ENCODE data around the gene PTPN5. TPM values are rescaled to one million over a fixed set of nuclear protein-coding genes. Genes with fewer than 3 reads are reported as not detected.

PTPN5 gene
- total and polyA plus RNA-seq, 4 donors, result not detected

GRCh38 chr11:18748766-18749365, 42.7 kb downstream of the PTPN5 start:
- no peaks in the 10 kb centered on the region for H3K9me3 ChIP-seq (ENCODE audit: control insufficient read depth in 4 of 4, low read length in 3 of 4)
- DNase-seq (ENCODE audit: low spot score), result no peak
- H3K27me3 ChIP-seq (ENCODE audit: control insufficient read depth in 4 of 4, insufficient read depth in 4 of 4, low read length in 3 of 4), result no peaks in the 10 kb centered on the region
- H3K9ac ChIP-seq (ENCODE audit: low read depth in 1 of 2, low read length in 2 of 2), result no peak overlapping the region
- no peak overlapping the region for H3K27ac ChIP-seq (ENCODE audit: low read depth in 1 of 2, low read length in 2 of 2)
- H3K36me3 ChIP-seq (ENCODE audit: control insufficient read depth in 4 of 4, insufficient read depth in 3 of 4, low read depth in 1 of 4, low read length in 3 of 4), result no peaks in the 10 kb centered on the region
- H3K4me3 ChIP-seq (ENCODE audit: low read depth in 1 of 3, low read length in 3 of 3), result no peak overlapping the region
- no peak for TF ChIP-seq GABPA (IDR thresholded peaks at IDR 0.05 in 1 of 2, conservative IDR thresholded peaks at IDR 0.05 in 1 of 2)
- no peak for TF ChIP-seq HNF4A (conservative IDR thresholded peaks at IDR 0.05)
- TF ChIP-seq EGR1 (IDR thresholded peaks at IDR 0.05; ENCODE audit: low read depth in 2 of 2), result no peak
- TF ChIP-seq TAF1 (conservative IDR thresholded peaks at IDR 0.05), result no peak
- no peak for TF ChIP-seq FOXA1 (IDR thresholded peaks at IDR 0.05)
- TF ChIP-seq RAD21 (IDR thresholded peaks at IDR 0.05), result no peak
- no peak for TF ChIP-seq ZBTB33 (IDR thresholded peaks at IDR 0.05)
- no peak for TF ChIP-seq ATF3 (IDR thresholded peaks at IDR 0.05)
- TF ChIP-seq NR2F2 (IDR thresholded peaks at IDR 0.05), result no peak
- no peaks in the 10 kb centered on the region for H3K4me1 ChIP-seq (ENCODE audit: control insufficient read depth in 4 of 4, insufficient read depth in 4 of 4, low read length in 3 of 4)
- 86% methylated on average over 13 of the region's 13 CpGs for WGBS

GRCh38 chr11:18745251-18745650, 46.3 kb downstream of the PTPN5 start:
- TF ChIP-seq RXRA (IDR thresholded peaks at IDR 0.05), result no peak
- no peak for TF ChIP-seq MAX (IDR thresholded peaks at IDR 0.05)
- no peak for TF ChIP-seq NR2F2 (IDR thresholded peaks at IDR 0.05)
- no peak for TF ChIP-seq GABPA (IDR thresholded peaks at IDR 0.05 in 1 of 2, conservative IDR thresholded peaks at IDR 0.05 in 1 of 2)
- no peak for TF ChIP-seq FOXA2 (IDR thresholded peaks at IDR 0.05)
- TF ChIP-seq SP1 (IDR thresholded peaks at IDR 0.05), result no peak

GRCh38 chr11:18743900-18744514, 47.6 kb downstream of the PTPN5 start:
- H3K4me1 ChIP-seq (ENCODE audit: control insufficient read depth in 4 of 4, insufficient read depth in 4 of 4, low read length in 3 of 4), result no peaks in the 10 kb centered on the region
- no peak overlapping the region for H3K27ac ChIP-seq (ENCODE audit: low read depth in 1 of 2, low read length in 2 of 2)
- H3K27me3 ChIP-seq (ENCODE audit: control insufficient read depth in 4 of 4, insufficient read depth in 4 of 4, low read length in 3 of 4), result no peaks in the 10 kb centered on the region
- DNase-seq (ENCODE audit: low spot score), result no peak
- H3K9me3 ChIP-seq (ENCODE audit: control insufficient read depth in 4 of 4, low read length in 3 of 4), result no peaks in the 10 kb centered on the region
- H3K4me3 ChIP-seq (ENCODE audit: low read depth in 1 of 3, low read length in 3 of 3), result no peak overlapping the region
- no peaks in the 10 kb centered on the region for H3K36me3 ChIP-seq (ENCODE audit: control insufficient read depth in 4 of 4, insufficient read depth in 3 of 4, low read depth in 1 of 4, low read length in 3 of 4)
- 85% methylated on average over 15 of the region's 15 CpGs for WGBS
- no peak overlapping the region for H3K9ac ChIP-seq (ENCODE audit: low read depth in 1 of 2, low read length in 2 of 2)
- TF ChIP-seq SP1 (IDR thresholded peaks at IDR 0.05) (no peak), YY1 (IDR thresholded peaks at IDR 0.05) (no peak), FOXA2 (IDR thresholded peaks at IDR 0.05) (no peak), FOXA1 (IDR thresholded peaks at IDR 0.05) (no peak), RXRA (IDR thresholded peaks at IDR 0.05) (no peak), TAF1 (conservative IDR thresholded peaks at IDR 0.05) (no peak), CTCF (IDR thresholded peaks at IDR 0.05; ENCODE audit: low read depth, low read length, missing input control) (no peak), HNF4A (conservative IDR thresholded peaks at IDR 0.05) (no peak), ATF3 (IDR thresholded peaks at IDR 0.05) (no peak), MAX (IDR thresholded peaks at IDR 0.05) (no peak), EGR1 (IDR thresholded peaks at IDR 0.05; ENCODE audit: low read depth in 2 of 2) (no peak), NR2F2 (IDR thresholded peaks at IDR 0.05) (no peak), ZBTB33 (IDR thresholded peaks at IDR 0.05) (no peak)

More at GRCh38 chr11:18745251-18745650, 46.3 kb downstream of the PTPN5 start:
- 83% methylated on average over 6 of the region's 6 CpGs for WGBS
- no peak overlapping the region for H3K27ac ChIP-seq (ENCODE audit: low read depth in 1 of 2, low read length in 2 of 2)
- H3K27me3 ChIP-seq (ENCODE audit: control insufficient read depth in 4 of 4, insufficient read depth in 4 of 4, low read length in 3 of 4), result no peaks in the 10 kb centered on the region
- no peak for DNase-seq (ENCODE audit: low spot score)
- no peak overlapping the region for H3K9ac ChIP-seq (ENCODE audit: low read depth in 1 of 2, low read length in 2 of 2)
- no peak overlapping the region for H3K4me3 ChIP-seq (ENCODE audit: low read depth in 1 of 3, low read length in 3 of 3)
- no peaks in the 10 kb centered on the region for H3K36me3 ChIP-seq (ENCODE audit: control insufficient read depth in 4 of 4, insufficient read depth in 3 of 4, low read depth in 1 of 4, low read length in 3 of 4)
- no peaks in the 10 kb centered on the region for H3K4me1 ChIP-seq (ENCODE audit: control insufficient read depth in 4 of 4, insufficient read depth in 4 of 4, low read length in 3 of 4)
- no peaks in the 10 kb centered on the region for H3K9me3 ChIP-seq (ENCODE audit: control insufficient read depth in 4 of 4, low read length in 3 of 4)
